Mesothelial cell of epicardium (in vitro differentiated cells): ENCODE results near the gene PXK. TPM values are rescaled to one million over a fixed set of nuclear protein-coding genes. Genes with fewer than 3 reads are reported as not detected.

Source experiments
- DNase-seq, 2 experiments: peaks; one replicate each; pipeline ENCODE4 v3.0.0; 2021; ENCODE audit warnings: low spot score in 2 of 2; ENCODE audit not compliant: unreplicated experiment in 2 of 2
- H3K27ac Mint-ChIP-seq: 2 replicates; pipeline ENCODE4 v1.8.0; 2021; ENCODE audit warnings: mixed read lengths
- H3K27me3 Mint-ChIP-seq: 2 replicates; pipeline ENCODE4 v1.8.0; 2021; ENCODE audit warnings: low read depth, mixed read lengths
- H3K36me3 Mint-ChIP-seq: 2 replicates; pipeline ENCODE4 v1.8.0; 2021; ENCODE audit warnings: mixed read lengths
- H3K4me1 Mint-ChIP-seq: 2 replicates; pipeline ENCODE4 v1.8.0; 2021; ENCODE audit warnings: mixed read lengths
- H3K4me3 Mint-ChIP-seq: 2 replicates; pipeline ENCODE4 v1.8.0; 2021; ENCODE audit warnings: mild to moderate bottlenecking, moderate library complexity, mixed read lengths
- H3K9me3 Mint-ChIP-seq: 2 replicates; pipeline ENCODE4 v1.8.0; 2021; ENCODE audit warnings: mixed read lengths
- CTCF ChIP-seq: fragments of 200-600 bp; sonication (generic); IDR thresholded peaks from one replicate; pipeline ENCODE4 v1.5.0; 2021; ENCODE audit warnings: antibody characterized with exemption; ENCODE audit not compliant: unreplicated experiment
- total RNA-seq: library from RNA; stranded (reverse); gene quantifications from 3 replicates; pipeline ENCODE4 v1.2.1, GENCODE V29; 2021

Gene PXK
- total RNA-seq, 1 donor from 2014 or later = 15.9 TPM

DNA sequence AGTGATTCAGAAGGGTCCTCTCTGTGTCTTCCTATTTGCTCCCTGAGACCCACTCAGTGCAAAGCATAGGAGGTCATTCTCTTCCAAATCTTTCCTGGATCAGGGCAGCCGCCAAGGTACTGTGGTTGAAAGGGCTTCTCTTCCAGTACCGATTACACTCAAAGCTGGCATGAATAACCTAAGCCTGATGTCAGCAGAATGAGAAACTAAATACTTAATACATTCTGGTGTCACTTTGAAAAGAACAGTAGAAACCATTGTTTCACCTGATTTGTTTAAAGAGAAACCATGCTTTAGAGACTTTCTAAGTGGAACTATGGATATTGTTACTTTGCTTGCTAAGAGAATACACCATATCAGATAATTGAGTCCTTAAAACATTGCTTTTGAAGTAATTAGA lies 50.8 kb downstream of the PXK start:
- Mint-ChIP-seq H3K27me3 (no peaks in the 10 kb centered on the region), H3K36me3 (no peaks in the 10 kb centered on the region), H3K9me3 (no peaks in the 10 kb centered on the region), H3K4me1 (peaks cover 20% of the 10 kb centered on the region), H3K4me3 (no peak overlapping the region), H3K27ac (no peak overlapping the region)
- no peak for DNase-seq
- no peak for TF ChIP-seq CTCF

DNA sequence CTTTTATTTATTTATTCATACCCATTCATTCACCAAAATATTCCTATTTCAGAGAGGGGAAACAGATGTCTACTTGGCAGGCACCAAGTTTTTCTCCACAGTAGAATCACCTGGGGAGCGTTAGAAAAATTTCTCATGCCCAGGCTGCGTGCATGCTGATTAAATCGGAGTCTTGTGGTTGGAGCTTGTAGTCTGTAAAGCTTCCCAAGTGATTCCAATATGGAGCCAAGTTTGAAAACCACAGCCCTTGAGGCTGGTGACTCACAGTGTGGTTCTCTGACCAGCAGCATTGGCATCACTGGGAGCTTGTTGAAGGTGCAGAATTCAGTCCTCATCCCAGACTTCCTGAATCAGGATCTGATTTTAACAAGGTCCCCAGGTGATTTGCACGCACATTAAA lies 51.2 kb downstream of the PXK start:
- DNase-seq = no peak
- peaks cover 24% of the 10 kb centered on the region for H3K4me1 Mint-ChIP-seq

GRCh38 chr3:58384381-58385090 lies 51.8 kb downstream of the PXK start:
- Mint-ChIP-seq H3K4me3 (no peak overlapping the region), H3K27me3 (no peaks in the 10 kb centered on the region), H3K4me1 (peaks cover 27% of the 10 kb centered on the region), H3K27ac (no peak overlapping the region), H3K36me3 (no peaks in the 10 kb centered on the region), H3K9me3 (no peaks in the 10 kb centered on the region)
- no peak for TF ChIP-seq CTCF
- no peak for DNase-seq

More for the DNA sequence above, 51.2 kb downstream of the PXK start:
- no peaks in the 10 kb centered on the region for H3K9me3 Mint-ChIP-seq
- H3K27ac Mint-ChIP-seq = no peak overlapping the region
- no peak overlapping the region for H3K4me3 Mint-ChIP-seq
- no peaks in the 10 kb centered on the region for H3K27me3 Mint-ChIP-seq
- H3K36me3 Mint-ChIP-seq = no peaks in the 10 kb centered on the region
- TF ChIP-seq CTCF = no peak

DNA sequence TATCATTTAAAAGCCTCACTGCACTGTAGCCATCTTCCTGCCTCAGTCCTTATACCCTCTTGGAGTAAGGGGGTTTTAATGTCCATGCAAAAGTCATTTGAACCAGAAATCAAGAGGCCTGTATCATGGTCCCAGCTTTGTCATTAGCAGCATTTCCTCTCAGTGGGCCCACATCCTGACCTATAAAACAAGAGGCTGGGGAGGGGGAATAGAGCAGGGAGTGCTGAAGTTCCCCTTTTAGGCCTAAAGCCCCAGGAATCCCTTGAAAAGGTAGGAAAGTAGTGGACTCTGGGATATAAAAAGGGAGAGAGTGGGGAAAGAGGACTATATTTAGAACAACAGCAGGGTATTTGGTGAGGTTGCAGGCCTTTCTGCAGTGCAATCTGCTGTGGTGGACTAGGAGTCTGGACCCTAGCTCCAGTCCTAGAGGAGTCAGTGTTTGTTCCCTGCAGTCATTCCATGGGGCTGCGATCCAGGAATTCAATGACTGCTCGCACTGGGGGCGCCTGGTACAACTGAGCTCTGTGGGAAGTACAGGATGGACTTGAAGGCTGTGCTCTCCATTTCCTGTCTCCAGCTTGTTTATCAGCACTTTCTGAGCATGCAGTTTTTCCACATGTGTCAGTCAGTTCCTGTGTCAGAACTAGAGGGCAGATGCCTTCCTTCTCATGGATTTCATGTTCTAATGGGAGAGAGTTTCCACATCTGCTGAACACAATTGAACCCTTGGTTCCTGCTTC lies 54.1 kb downstream of the PXK start:
- no peak for DNase-seq
- Mint-ChIP-seq H3K4me1 (peaks cover 41% of the 10 kb centered on the region), H3K36me3 (no peaks in the 10 kb centered on the region), H3K27ac (peak overlapping the region; percentile 73), H3K4me3 (no peak overlapping the region), H3K9me3 (no peaks in the 10 kb centered on the region), H3K27me3 (no peaks in the 10 kb centered on the region)
- TF ChIP-seq CTCF = no peak

DNA sequence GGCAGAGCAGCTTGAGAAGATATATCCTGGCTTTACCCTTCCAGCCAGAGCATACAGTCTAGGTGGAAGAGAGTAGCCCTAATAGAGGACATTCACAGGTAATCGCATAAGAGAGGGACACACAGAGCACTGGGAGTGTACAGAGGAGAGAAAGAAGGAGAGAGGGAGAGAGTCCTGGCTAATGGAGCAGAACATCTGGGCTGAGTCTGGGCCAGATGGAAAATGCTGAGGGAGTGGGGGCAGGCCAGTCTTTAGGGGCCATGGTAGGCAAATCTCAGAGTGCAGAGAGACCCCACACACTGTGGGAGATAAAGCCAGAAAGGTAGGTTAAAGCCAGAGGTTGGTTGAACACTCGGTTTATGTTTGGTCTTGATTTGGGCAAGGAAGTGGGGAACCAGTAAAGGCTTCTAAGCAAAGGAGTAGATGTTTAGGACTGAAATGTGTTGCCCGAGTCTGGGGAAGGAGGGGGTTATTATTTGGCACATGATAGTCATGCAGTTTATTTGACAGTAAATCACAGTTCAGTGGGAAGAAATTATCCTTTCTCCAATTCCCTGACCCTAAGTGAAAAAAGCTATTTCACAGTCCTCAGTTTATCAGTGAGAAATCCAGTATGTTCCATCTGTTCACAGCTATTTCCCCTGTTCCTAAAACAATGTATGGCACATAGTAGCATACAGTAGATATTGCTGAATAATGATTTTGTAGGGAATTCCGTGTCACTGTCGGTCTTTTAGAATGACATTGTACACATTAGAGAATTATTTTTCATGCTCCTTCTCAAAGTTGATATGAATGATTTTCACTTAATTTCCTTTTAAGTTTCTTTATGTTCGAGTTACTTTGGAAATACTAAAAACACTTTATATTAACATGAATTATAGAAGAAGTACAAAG lies 55.2 kb downstream of the PXK start:
- Mint-ChIP-seq H3K9me3 (no peaks in the 10 kb centered on the region), H3K27me3 (no peaks in the 10 kb centered on the region), H3K36me3 (no peaks in the 10 kb centered on the region), H3K4me3 (no peak overlapping the region), H3K27ac (peak overlapping the region; percentile 94), H3K4me1 (peaks cover 48% of the 10 kb centered on the region)
- DNase-seq = no peak
- TF ChIP-seq CTCF = no peak
